Germinal center (tissue), 1 donor: Measurements from ENCODE around the gene EFNB3.

Experiments used
- DNase-seq: peaks from one replicate; pipeline ENCODE4 v3.0.0; 2012; ENCODE audit warnings: mixed read lengths, low spot score

EFNB3 gene

GRCh38 chr17:7700510-7700909 is 4.5 kb upstream of the EFNB3 start:
- no peak for DNase-seq

GRCh38 chr17:7701681-7702080 is 3.3 kb upstream of the EFNB3 start:
- no peak for DNase-seq

DNA sequence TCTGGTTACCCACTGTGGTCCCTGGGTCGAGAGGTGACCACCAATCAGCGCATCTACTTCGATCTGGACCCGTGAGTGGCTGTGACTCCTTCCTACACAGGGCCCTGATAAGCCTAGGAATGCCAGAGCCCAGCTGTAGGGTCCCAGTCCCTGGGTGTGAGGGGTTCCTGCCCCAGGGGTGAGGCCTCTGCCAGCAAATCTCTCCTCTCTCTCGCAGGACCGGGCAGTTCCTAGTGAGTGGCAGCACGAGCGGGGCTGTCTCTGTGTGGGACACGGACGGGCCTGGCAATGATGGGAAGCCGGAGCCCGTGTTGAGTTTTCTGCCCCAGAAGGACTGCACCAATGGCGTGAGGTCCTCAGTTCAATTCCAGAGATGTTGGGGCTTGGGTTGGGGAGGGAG is 2.2 kb upstream of the EFNB3 start:
- DNase-seq = no peak

DNA sequence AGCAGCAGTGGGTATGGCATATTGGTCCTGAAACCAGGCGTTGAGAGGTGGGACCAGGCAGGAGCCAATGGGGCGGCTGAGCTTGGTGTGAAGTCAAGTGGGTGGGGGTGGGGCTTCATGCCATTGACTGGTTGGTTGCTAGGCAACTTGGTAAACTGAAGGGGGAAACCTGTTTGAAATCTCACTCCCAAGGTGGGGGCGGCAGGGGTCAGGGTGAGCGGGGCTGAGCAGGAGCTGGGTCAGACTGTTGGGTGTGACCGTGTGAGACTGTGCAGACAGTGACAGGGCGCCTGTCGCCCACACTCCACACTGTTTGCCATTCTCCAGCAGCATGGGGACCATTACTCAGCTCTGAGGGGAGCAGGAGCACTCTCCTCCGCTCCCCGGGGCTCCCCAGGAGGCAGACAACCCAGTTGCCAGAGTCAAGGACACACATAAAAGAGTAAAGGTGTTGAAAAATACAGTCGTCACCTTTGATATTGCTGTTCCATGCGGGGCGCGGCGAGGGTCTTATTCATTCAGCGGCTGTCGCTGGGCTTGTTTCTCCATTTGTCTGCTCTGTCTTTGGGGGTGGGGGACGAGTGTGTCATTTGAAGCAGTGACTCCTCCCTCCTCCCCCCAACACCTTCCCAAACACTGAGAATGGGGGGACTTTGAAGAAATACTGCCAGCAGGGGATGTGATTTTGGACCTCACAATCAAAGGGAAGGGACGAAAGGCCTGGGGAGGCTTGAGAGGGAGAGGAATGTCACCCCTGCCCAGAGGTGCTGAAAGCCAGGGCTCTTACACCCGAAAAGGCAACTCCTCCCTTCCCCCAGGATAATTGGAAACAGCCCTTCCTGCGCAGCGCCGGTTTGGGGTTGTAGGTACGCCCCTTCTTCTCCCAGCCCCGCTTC is 1.2 kb upstream of the EFNB3 start:
- DNase-seq = no peak

- no peak for DNase-seq
Measured at GRCh38 chr17:7705269-7706255, 560 bp downstream of the EFNB3 start.

GRCh38 chr17:7706631-7707354 is 1.8 kb downstream of the EFNB3 start:
- no peak for DNase-seq

GRCh38 chr17:7707446-7707845 is 2.4 kb downstream of the EFNB3 start:
- no peak for DNase-seq

DNA sequence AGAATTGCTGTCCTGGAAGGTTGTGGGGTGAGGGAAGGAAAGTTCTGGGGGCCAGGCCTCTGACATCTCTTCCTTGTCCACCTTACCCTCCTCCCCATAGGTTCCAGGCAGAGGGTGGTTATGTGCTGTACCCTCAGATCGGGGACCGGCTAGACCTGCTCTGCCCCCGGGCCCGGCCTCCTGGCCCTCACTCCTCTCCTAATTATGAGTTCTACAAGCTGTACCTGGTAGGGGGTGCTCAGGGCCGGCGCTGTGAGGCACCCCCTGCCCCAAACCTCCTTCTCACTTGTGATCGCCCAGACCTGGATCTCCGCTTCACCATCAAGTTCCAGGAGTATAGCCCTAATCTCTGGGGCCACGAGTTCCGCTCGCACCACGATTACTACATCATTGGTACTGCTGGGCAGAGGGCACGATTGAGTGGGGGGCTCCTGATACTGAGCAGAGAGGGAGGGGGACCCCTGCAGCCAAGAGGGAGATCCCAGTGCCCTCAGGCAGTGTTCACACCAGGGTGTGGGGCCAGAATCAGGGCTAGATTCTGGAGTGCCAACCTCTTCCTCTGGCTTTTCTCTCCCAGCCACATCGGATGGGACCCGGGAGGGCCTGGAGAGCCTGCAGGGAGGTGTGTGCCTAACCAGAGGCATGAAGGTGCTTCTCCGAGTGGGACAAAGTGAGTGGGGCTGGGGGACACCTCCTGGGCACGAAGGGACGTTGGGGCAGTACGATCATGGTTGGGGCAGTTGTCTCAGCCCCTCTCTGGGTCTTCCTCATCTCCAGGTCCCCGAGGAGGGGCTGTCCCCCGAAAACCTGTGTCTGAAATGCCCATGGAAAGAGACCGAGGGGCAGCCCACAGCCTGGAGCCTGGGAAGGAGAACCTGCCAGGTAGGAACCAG is 3.1 kb downstream of the EFNB3 start:
- DNase-seq = no peak

DNA sequence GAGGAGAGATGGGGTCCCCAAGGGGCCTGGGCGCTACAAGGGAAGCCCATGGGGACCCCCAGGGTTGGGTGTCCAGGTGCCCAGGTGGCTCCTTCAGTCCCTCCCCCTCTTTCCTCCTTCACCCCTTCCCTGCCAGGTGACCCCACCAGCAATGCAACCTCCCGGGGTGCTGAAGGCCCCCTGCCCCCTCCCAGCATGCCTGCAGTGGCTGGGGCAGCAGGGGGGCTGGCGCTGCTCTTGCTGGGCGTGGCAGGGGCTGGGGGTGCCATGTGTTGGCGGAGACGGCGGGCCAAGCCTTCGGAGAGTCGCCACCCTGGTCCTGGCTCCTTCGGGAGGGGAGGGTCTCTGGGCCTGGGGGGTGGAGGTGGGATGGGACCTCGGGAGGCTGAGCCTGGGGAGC is 4.0 kb downstream of the EFNB3 start:
- no peak for DNase-seq

- DNase-seq = no peak
Measured at GRCh38 chr17:7710301-7710700, 5.3 kb downstream of the EFNB3 start.

DNA sequence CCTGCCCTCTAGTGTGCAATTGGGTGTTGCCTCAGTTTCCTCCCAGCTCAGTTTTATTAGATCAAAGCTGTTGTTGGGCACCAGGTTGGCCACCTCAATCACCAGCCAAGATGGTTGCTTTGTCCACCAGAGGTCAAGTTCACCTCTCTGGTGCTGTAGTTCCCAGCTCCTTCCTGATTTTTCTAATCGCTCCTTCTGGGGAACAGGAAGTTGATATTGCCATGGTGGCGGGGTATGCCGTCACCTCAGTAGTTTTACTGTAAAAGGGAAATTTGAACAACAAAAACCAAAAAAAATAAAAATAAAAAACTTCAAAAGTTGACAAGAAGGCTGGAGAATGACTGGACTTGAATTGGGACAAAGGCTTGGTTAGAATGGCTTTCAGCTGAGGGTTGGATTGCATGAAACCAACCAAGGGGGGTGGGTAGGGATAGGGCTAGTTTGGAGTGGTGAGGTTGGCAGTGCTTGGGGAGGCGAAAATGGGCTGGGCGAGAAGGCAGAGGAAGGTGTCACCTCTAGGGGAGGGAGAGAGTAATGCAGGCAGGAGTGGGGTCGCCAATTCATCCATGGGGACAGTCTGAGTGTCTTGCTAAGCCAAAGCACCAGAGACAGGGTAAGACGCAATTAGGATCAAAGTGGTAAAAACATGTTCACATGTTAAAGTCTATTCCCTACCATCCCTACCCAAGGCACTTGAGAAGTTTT is 6.2 kb downstream of the EFNB3 start:
- no peak for DNase-seq

GRCh38 chr17:7712111-7712771 is 7.2 kb downstream of the EFNB3 start:
- no peak for DNase-seq

GRCh38 chr17:7713782-7714181 is 8.8 kb downstream of the EFNB3 start:
- DNase-seq = no peak

- no peak for DNase-seq
Measured at GRCh38 chr17:7714721-7715594, 10.0 kb downstream of the EFNB3 start.

- DNase-seq = no peak
Measured at GRCh38 chr17:7715936-7716886, 11.2 kb downstream of the EFNB3 start.

DNA sequence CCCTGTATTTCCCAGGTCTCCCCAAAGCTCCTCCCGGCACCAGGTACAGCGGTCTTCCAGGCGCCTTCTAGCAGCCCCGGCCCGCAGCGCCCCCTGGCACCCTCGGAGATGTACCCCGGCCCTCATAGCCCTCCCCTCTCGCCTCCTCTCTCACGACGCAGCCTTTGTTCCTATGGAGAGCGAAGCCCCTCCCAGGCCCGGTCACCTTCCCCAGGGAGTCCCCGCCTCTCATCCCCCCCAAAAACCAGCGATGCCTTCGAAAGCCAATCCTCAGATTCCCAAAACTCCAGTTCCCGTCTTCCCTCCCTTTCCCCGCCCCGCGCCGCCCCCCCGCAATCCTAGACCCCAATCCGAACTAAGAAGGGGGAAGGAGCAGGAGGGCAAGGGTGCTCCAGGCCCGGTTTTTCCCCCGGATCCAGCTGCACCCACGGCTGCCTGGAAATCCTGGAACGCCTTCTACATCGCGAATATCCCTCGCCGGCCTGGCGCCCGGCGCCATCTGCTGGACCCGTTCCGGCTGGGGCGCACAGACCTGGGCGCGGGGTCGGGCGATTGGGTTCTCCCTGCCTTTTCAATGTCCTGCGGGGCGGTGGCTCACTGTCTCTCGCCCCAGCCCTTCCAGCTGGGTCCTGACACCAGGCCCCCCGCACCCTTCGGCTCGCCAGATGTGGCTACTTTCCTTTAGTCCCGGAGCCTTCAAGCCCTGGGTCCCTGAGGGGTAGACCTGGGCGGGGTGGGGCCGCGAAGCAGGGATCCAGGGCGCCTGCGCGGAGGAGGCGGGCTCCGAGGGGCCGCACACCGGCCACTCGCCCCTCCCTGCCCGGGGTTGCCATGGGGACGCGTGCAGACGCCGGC is 12.1 kb downstream of the EFNB3 start, which contains the start of gene DNAH2:
TSS of gene DNAH2 (plus strand) at position 844 of the 855 bp plus-strand sequence. CDS start 1,991 bp downstream, outside the sequence.
- peak; percentile 60 for DNase-seq
